GM23338 (cell line): ENCODE data around the gene RAPGEF5. TPM values are rescaled to one million over a fixed set of nuclear protein-coding genes. Genes with fewer than 3 reads are reported as not detected.

Experiments used
- ATAC-seq: fragments of 200-7000 bp; cut with Tn5 transposase; 3 replicates; pipeline ENCODE4 v1.9.1; 2020
- DNase-seq: peaks from one replicate; pipeline ENCODE4 v3.0.0-alpha.2; 2015; ENCODE audit warnings: low spot score
- H2AFZ ChIP-seq: fragments of 200-600 bp; sonication (generic); 2 replicates; pipeline ENCODE4 v1.8.0; 2016; ENCODE audit warnings: antibody characterized with exemption, mild to moderate bottlenecking, moderate library complexity
- H3F3A ChIP-seq: fragments of 200-600 bp; sonication (generic); replicated peaks from 2 replicates; pipeline ENCODE4 v1.8.0; 2017; ENCODE audit warnings: antibody characterized with exemption, mixed run types, low read depth
- H3K27ac ChIP-seq: fragments of 200-600 bp; sonication (generic); 2 replicates; pipeline ENCODE4 v1.6.1; 2016; ENCODE audit warnings: low read depth
- H3K27me3 ChIP-seq: fragments of 200-600 bp; sonication (generic); 2 replicates; pipeline ENCODE4 v1.8.0; 2016; ENCODE audit warnings: mild to moderate bottlenecking, mixed run types, moderate library complexity; ENCODE audit not compliant: insufficient read depth
- H3K36me3 ChIP-seq: fragments of 200-600 bp; sonication (generic); 2 replicates; pipeline ENCODE4 v1.8.0; 2016; ENCODE audit warnings: mild to moderate bottlenecking; ENCODE audit not compliant: insufficient read depth
- H3K4me1 ChIP-seq: fragments of 200-600 bp; sonication (generic); 2 replicates; pipeline ENCODE4 v1.8.0; 2016; ENCODE audit warnings: mild to moderate bottlenecking, moderate library complexity; ENCODE audit not compliant: insufficient read depth
- H3K4me2 ChIP-seq: fragments of 200-600 bp; sonication (generic); 2 replicates; pipeline ENCODE4 v1.7.1; 2017; ENCODE audit warnings: mixed run types
- H3K4me3 ChIP-seq: fragments of 200-600 bp; sonication (generic); 2 replicates; pipeline ENCODE4 v1.6.1; 2016; ENCODE audit warnings: mixed run types
- H3K79me2 ChIP-seq: fragments of 200-600 bp; sonication (generic); replicated peaks from 2 replicates; pipeline ENCODE4 v1.8.0; 2017; ENCODE audit warnings: mild to moderate bottlenecking; ENCODE audit not compliant: insufficient read depth
- H3K9me2 ChIP-seq: fragments of 200-600 bp; sonication (generic); 2 replicates; pipeline ENCODE4 v1.8.0; 2017; ENCODE audit not compliant: insufficient read depth
- H4K20me1 ChIP-seq: fragments of 200-600 bp; sonication (generic); replicated peaks from 2 replicates; pipeline ENCODE4 v1.8.0; 2017; ENCODE audit warnings: mild to moderate bottlenecking; ENCODE audit not compliant: insufficient read depth
- H3K27ac Mint-ChIP-seq: 2 replicates; pipeline ENCODE4 v1.8.0; 2020; ENCODE audit warnings: inconsistent platforms, mild to moderate bottlenecking, moderate library complexity, mixed read lengths
- H3K27me3 Mint-ChIP-seq: 3 replicates; pipeline ENCODE4 v1.8.0; 2022; ENCODE audit warnings: low read depth, mild to moderate bottlenecking, moderate library complexity, mixed read lengths, inconsistent platforms; ENCODE audit not compliant: insufficient read depth, poor library complexity
- H3K36me3 Mint-ChIP-seq: 3 replicates; pipeline ENCODE4 v1.8.0; 2021; ENCODE audit warnings: low read depth, mild to moderate bottlenecking, inconsistent platforms, moderate library complexity, mixed read lengths
- H3K4me1 Mint-ChIP-seq: 3 replicates; pipeline ENCODE4 v1.8.0; 2020; ENCODE audit warnings: mild to moderate bottlenecking, inconsistent platforms, mixed read lengths
- H3K4me3 Mint-ChIP-seq: 3 replicates; pipeline ENCODE4 v1.8.0; 2021; ENCODE audit warnings: moderate library complexity, mild to moderate bottlenecking, inconsistent platforms, mixed read lengths
- H3K9me3 Mint-ChIP-seq: 3 replicates; pipeline ENCODE4 v1.8.0; 2020; ENCODE audit warnings: moderate library complexity, mild to moderate bottlenecking, inconsistent platforms, mixed read lengths
- CREB1 ChIP-seq: fragments of 250-450 bp; sonication (Bioruptor Pico); IDR thresholded peaks from 2 replicates; pipeline ENCODE4 v1.5.0; 2020; ENCODE audit warnings: low read depth, mild to moderate bottlenecking, moderate library complexity
- EZH2 ChIP-seq: fragments of 200-600 bp; sonication (generic); IDR thresholded peaks from one replicate; pipeline ENCODE4 v1.8.0; 2017; ENCODE audit warnings: antibody characterized with exemption, mild to moderate bottlenecking, low read depth; ENCODE audit not compliant: unreplicated experiment
- EZH2phosphoT487 ChIP-seq: fragments of 200-600 bp; sonication (generic); IDR thresholded peaks from one replicate; pipeline ENCODE4 v1.8.1; 2018; ENCODE audit warnings: antibody characterized with exemption; ENCODE audit not compliant: unreplicated experiment
- NANOG ChIP-seq: IDR thresholded peaks from 2 replicates; pipeline ENCODE4 v1.6.1; 2016; ENCODE audit warnings: antibody characterized with exemption, borderline replicate concordance
- POLR2AphosphoS5 ChIP-seq: IDR thresholded peaks from 2 replicates; pipeline ENCODE4 v1.6.1; 2016; ENCODE audit warnings: antibody characterized with exemption, low read depth
- ZNF114 ChIP-seq: fragments of 250-450 bp; sonication (Bioruptor Pico); IDR thresholded peaks from 2 replicates; pipeline ENCODE4 v1.5.0; 2020; ENCODE audit warnings: mild to moderate bottlenecking, moderate library complexity
- ZNF331 ChIP-seq: fragments of 250-450 bp; sonication (Bioruptor Pico); IDR thresholded peaks from 2 replicates; pipeline ENCODE4 v1.5.0; 2020; ENCODE audit warnings: low read depth, mild to moderate bottlenecking, moderate library complexity
- polyA plus RNA-seq: library from polyadenylated mRNA; unstranded; fragments of >200 nt; fragmentation: Nextera tagmentation; extraction: Ambion mirVana; gene quantifications from 2 replicates; pipeline ENCODE4 v1.2.1, GENCODE V29; 2016
- total RNA-seq: library from RNA; depleted of rRNA; stranded (reverse); fragments of >200 nt; shearing (Covaris generic); gene quantifications from 2 replicates; pipeline ENCODE4 v1.2.3, GENCODE V29; 2014
- TF ChIP-seq, protein P1 (sequence below): IDR thresholded peaks from 2 replicates; pipeline ENCODE4 v1.6.1; 2016; ENCODE audit warnings: antibody characterized with exemption
- TF ChIP-seq, protein P2 (sequence below): IDR thresholded peaks from one replicate; pipeline ENCODE4 v1.6.1; 2018; ENCODE audit warnings: antibody characterized with exemption; ENCODE audit not compliant: unreplicated experiment
- TF ChIP-seq, protein P3 (sequence below), 2 experiments: fragments of 200-600 bp in 1 of 2; sonication (generic) in 1 of 2; conservative IDR thresholded peaks; 2 replicates each; pipeline versions ENCODE4 v1.5.1 to v1.6.1; 2016 to 2017; ENCODE audit warnings: antibody characterized with exemption in 2 of 2, low read depth in 2 of 2, mild to moderate bottlenecking in 2 of 2, moderate library complexity in 1 of 2
- TF ChIP-seq, protein P4 (sequence below): fragments of 250-450 bp; sonication (Bioruptor Pico); IDR thresholded peaks from 2 replicates; pipeline ENCODE4 v1.5.0; 2020; ENCODE audit warnings: mild to moderate bottlenecking, moderate library complexity

RAPGEF5 gene
- total and polyA plus RNA-seq, 2 experiments from 2014 or later: 6.3 to 13.1 TPM

DNA sequence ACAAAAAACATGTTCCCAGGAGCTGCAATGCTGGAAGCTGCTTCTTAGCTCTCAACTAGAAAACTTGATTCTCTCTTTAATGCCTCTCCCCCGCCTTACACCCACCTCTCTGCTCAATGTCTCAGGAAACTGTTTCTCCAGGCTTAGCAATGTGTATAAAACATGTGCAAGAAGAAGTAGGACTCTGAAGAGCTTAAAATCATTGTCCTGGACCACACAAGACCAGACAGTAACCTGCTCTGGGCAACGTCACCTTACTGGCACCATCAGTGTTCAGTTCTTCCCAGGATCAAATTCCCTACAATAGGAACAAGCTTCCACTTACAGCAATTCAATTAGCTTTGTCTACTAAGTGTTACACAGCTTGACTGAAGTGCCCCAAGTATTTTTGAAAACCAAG is 104.9 kb downstream of the RAPGEF5 start (continued):
- TF ChIP-seq, protein P1, sequence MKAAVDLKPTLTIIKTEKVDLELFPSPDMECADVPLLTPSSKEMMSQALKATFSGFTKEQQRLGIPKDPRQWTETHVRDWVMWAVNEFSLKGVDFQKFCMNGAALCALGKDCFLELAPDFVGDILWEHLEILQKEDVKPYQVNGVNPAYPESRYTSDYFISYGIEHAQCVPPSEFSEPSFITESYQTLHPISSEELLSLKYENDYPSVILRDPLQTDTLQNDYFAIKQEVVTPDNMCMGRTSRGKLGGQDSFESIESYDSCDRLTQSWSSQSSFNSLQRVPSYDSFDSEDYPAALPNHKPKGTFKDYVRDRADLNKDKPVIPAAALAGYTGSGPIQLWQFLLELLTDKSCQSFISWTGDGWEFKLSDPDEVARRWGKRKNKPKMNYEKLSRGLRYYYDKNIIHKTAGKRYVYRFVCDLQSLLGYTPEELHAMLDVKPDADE: no peak
- TF ChIP-seq NANOG (no peak), EZH2 (no peak)

DNA sequence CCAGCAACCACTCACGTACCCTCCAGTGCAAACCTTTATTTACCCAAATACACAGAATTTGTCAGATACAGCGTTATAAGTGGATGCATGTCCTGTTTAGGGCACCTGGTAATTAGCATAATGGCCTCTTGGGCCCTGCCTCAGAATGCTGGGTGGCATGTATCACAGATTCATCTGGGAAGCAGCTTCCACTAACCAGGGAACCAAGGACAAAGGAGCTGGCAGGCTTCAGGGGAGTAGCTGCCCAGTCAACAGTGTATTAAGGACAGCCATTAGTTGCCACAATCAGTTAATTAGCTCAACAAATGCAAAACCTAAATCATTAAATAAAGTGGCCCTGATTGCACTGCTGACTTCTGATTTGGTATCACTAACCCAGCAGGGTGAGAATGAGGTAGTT is 105.7 kb downstream of the RAPGEF5 start:
- Histone ChIP-seq H3K27me3 (no peaks in the 10 kb centered on the region), H3K27ac (no peak overlapping the region), H3K79me2 (no peaks in the 10 kb centered on the region), H3K4me1 (peaks cover 25% of the 10 kb centered on the region), H2AFZ (no peak overlapping the region), H3K4me2 (peak overlapping the region; percentile 31; the same call in 1 of the 2 replicates), H3K4me3 (no peak overlapping the region), H3F3A (no peaks in the 10 kb centered on the region), H3K9me2 (no peaks in the 10 kb centered on the region), H4K20me1 (no peaks in the 10 kb centered on the region), H3K36me3 (no peaks in the 10 kb centered on the region)
- DNase-seq: peak; percentile 27
- peaks cover 5% of the 10 kb centered on the region; the same call in 2 of the 3 replicates for H3K9me3 Mint-ChIP-seq
- peaks cover 14% of the 10 kb centered on the region for H3K36me3 Mint-ChIP-seq
- H3K27me3 Mint-ChIP-seq: peaks cover 2% of the 10 kb centered on the region
- H3K4me1 Mint-ChIP-seq: peaks cover 36% of the 10 kb centered on the region
- peak; percentile 69 for ATAC-seq
- H3K4me3 Mint-ChIP-seq: no peak overlapping the region
- H3K27ac Mint-ChIP-seq: no peak overlapping the region
- TF ChIP-seq EZH2phosphoT487 (no peak), NANOG (no peak), ZNF331 (CRISPR knock-in tag) (no peak), CREB1 (CRISPR knock-in tag) (no peak), POLR2AphosphoS5 (no peak), ZNF114 (no peak), EZH2 (no peak)
- TF ChIP-seq, protein P2, sequence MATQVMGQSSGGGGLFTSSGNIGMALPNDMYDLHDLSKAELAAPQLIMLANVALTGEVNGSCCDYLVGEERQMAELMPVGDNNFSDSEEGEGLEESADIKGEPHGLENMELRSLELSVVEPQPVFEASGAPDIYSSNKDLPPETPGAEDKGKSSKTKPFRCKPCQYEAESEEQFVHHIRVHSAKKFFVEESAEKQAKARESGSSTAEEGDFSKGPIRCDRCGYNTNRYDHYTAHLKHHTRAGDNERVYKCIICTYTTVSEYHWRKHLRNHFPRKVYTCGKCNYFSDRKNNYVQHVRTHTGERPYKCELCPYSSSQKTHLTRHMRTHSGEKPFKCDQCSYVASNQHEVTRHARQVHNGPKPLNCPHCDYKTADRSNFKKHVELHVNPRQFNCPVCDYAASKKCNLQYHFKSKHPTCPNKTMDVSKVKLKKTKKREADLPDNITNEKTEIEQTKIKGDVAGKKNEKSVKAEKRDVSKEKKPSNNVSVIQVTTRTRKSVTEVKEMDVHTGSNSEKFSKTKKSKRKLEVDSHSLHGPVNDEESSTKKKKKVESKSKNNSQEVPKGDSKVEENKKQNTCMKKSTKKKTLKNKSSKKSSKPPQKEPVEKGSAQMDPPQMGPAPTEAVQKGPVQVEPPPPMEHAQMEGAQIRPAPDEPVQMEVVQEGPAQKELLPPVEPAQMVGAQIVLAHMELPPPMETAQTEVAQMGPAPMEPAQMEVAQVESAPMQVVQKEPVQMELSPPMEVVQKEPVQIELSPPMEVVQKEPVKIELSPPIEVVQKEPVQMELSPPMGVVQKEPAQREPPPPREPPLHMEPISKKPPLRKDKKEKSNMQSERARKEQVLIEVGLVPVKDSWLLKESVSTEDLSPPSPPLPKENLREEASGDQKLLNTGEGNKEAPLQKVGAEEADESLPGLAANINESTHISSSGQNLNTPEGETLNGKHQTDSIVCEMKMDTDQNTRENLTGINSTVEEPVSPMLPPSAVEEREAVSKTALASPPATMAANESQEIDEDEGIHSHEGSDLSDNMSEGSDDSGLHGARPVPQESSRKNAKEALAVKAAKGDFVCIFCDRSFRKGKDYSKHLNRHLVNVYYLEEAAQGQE: no peak
- TF ChIP-seq, protein P1: no peak
- TF ChIP-seq, protein P3, sequence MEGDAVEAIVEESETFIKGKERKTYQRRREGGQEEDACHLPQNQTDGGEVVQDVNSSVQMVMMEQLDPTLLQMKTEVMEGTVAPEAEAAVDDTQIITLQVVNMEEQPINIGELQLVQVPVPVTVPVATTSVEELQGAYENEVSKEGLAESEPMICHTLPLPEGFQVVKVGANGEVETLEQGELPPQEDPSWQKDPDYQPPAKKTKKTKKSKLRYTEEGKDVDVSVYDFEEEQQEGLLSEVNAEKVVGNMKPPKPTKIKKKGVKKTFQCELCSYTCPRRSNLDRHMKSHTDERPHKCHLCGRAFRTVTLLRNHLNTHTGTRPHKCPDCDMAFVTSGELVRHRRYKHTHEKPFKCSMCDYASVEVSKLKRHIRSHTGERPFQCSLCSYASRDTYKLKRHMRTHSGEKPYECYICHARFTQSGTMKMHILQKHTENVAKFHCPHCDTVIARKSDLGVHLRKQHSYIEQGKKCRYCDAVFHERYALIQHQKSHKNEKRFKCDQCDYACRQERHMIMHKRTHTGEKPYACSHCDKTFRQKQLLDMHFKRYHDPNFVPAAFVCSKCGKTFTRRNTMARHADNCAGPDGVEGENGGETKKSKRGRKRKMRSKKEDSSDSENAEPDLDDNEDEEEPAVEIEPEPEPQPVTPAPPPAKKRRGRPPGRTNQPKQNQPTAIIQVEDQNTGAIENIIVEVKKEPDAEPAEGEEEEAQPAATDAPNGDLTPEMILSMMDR (conservative IDR thresholded peaks at IDR 0.05; ENCODE audit: low read depth in 2 of 2): no peak
- TF ChIP-seq, protein P4, sequence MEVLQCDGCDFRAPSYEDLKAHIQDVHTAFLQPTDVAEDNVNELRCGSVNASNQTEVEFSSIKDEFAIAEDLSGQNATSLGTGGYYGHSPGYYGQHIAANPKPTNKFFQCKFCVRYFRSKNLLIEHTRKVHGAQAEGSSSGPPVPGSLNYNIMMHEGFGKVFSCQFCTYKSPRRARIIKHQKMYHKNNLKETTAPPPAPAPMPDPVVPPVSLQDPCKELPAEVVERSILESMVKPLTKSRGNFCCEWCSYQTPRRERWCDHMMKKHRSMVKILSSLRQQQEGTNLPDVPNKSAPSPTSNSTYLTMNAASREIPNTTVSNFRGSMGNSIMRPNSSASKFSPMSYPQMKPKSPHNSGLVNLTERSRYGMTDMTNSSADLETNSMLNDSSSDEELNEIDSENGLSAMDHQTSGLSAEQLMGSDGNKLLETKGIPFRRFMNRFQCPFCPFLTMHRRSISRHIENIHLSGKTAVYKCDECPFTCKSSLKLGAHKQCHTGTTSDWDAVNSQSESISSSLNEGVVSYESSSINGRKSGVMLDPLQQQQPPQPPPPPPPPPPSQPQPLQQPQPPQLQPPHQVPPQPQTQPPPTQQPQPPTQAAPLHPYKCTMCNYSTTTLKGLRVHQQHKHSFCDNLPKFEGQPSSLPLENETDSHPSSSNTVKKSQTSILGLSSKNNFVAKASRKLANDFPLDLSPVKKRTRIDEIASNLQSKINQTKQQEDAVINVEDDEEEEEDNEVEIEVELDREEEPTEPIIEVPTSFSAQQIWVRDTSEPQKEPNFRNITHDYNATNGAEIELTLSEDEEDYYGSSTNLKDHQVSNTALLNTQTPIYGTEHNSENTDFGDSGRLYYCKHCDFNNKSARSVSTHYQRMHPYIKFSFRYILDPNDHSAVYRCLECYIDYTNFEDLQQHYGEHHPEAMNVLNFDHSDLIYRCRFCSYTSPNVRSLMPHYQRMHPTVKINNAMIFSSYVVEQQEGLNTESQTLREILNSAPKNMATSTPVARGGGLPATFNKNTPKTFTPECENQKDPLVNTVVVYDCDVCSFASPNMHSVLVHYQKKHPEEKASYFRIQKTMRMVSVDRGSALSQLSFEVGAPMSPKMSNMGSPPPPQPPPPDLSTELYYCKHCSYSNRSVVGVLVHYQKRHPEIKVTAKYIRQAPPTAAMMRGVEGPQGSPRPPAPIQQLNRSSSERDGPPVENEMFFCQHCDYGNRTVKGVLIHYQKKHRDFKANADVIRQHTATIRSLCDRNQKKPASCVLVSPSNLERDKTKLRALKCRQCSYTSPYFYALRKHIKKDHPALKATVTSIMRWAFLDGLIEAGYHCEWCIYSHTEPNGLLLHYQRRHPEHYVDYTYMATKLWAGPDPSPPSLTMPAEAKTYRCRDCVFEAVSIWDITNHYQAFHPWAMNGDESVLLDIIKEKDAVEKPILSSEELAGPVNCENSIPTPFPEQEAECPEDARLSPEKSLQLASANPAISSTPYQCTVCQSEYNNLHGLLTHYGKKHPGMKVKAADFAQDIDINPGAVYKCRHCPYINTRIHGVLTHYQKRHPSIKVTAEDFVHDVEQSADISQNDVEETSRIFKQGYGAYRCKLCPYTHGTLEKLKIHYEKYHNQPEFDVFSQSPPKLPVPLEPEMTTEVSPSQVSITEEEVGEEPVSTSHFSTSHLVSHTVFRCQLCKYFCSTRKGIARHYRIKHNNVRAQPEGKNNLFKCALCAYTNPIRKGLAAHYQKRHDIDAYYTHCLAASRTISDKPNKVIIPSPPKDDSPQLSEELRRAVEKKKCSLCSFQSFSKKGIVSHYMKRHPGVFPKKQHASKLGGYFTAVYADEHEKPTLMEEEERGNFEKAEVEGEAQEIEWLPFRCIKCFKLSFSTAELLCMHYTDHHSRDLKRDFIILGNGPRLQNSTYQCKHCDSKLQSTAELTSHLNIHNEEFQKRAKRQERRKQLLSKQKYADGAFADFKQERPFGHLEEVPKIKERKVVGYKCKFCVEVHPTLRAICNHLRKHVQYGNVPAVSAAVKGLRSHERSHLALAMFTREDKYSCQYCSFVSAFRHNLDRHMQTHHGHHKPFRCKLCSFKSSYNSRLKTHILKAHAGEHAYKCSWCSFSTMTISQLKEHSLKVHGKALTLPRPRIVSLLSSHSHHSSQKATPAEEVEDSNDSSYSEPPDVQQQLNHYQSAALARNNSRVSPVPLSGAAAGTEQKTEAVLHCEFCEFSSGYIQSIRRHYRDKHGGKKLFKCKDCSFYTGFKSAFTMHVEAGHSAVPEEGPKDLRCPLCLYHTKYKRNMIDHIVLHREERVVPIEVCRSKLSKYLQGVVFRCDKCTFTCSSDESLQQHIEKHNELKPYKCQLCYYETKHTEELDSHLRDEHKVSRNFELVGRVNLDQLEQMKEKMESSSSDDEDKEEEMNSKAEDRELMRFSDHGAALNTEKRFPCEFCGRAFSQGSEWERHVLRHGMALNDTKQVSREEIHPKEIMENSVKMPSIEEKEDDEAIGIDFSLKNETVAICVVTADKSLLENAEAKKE: no peak
